HG03135 (cell line): ENCODE results near the gene CTDSPL.
"Not testable (repeated sequence)": the region's sequence is repeated elsewhere in the genome, so short reads cannot be mapped to it uniquely, and the experiment has no call there.

Source experiments
- ATAC-seq: cut with Tn5 transposase; IDR thresholded peaks from one replicate; pipeline ENCODE4 v1.9.1; 2021; ENCODE audit warnings: mild to moderate bottlenecking, moderate library complexity; ENCODE audit not compliant: unreplicated experiment

CTDSPL gene

GRCh38 chr3:37961622-37962431, 100.1 kb downstream of the CTDSPL start:
- ATAC-seq = no peak

GRCh38 chr3:37963016-37963415, 101.3 kb downstream of the CTDSPL start:
- ATAC-seq = no peak

GRCh38 chr3:37963635-37964034, 102.0 kb downstream of the CTDSPL start:
- ATAC-seq = no peak

GRCh38 chr3:37964146-37964545, 102.5 kb downstream of the CTDSPL start:
- ATAC-seq = no peak

GRCh38 chr3:37964716-37965115, 103.0 kb downstream of the CTDSPL start:
- no peak for ATAC-seq

GRCh38 chr3:37967260-37967881, 105.7 kb downstream of the CTDSPL start:
- peak; percentile 85 for ATAC-seq

- ATAC-seq = no peak
Observed at GRCh38 chr3:37968199-37968598, 106.5 kb downstream of the CTDSPL start.

- no peak for ATAC-seq
Observed at GRCh38 chr3:37968813-37969595, 107.3 kb downstream of the CTDSPL start.

GRCh38 chr3:37969596-37970100, 108.0 kb downstream of the CTDSPL start:
- no peak for ATAC-seq

- ATAC-seq = no peak
Observed at GRCh38 chr3:37970802-37971201, 109.1 kb downstream of the CTDSPL start.

- no peak for ATAC-seq
Observed at GRCh38 chr3:37971467-37971866, 109.8 kb downstream of the CTDSPL start.

GRCh38 chr3:37972056-37972455, 110.4 kb downstream of the CTDSPL start:
- not testable (repeated sequence) for ATAC-seq

- ATAC-seq = no peak
Observed at GRCh38 chr3:37973246-37974054, 111.8 kb downstream of the CTDSPL start.

GRCh38 chr3:37974121-37975083, 112.7 kb downstream of the CTDSPL start:
- peak; percentile 89 for ATAC-seq

- no peak for ATAC-seq
Observed at GRCh38 chr3:37979541-37980461, 118.1 kb downstream of the CTDSPL start.

- no peak for ATAC-seq
Observed at GRCh38 chr3:37980462-37981347, 119.0 kb downstream of the CTDSPL start.

- no peak for ATAC-seq
Observed at GRCh38 chr3:37981348-37981664, 119.6 kb downstream of the CTDSPL start.

- ATAC-seq = no peak
Observed at GRCh38 chr3:37982331-37982730, 120.7 kb downstream of the CTDSPL start.
